ENCODE results near the gene RAD51D.
"Not testable (repeated sequence)": the region's sequence is repeated elsewhere in the genome, so short reads cannot be mapped to it uniquely, and the experiment has no call there.

RAD51D gene

GRCh38 chr17:35119370-35120165 is at the start of gene RAD51D:
Gene RAD51D, minus strand, starts transcription at chr17:35119860. Its CDS starts 247 bp downstream, at chr17:35119613.
- peak; percentile 60 to 72 for DNase-seq

GRCh38 chr17:35167666-35168065 is 48.0 kb upstream of the RAD51D start:
- no peak for DNase-seq

- DNase-seq = no peak
Measured at GRCh38 chr17:35167046-35167445, 47.4 kb upstream of the RAD51D start.

GRCh38 chr17:35166526-35166925 is 46.9 kb upstream of the RAD51D start:
- DNase-seq = no peak

GRCh38 chr17:35164716-35165115 is 45.1 kb upstream of the RAD51D start:
- no peak for DNase-seq

- DNase-seq = no peak
Measured at GRCh38 chr17:35163886-35164285, 44.2 kb upstream of the RAD51D start.

DNA sequence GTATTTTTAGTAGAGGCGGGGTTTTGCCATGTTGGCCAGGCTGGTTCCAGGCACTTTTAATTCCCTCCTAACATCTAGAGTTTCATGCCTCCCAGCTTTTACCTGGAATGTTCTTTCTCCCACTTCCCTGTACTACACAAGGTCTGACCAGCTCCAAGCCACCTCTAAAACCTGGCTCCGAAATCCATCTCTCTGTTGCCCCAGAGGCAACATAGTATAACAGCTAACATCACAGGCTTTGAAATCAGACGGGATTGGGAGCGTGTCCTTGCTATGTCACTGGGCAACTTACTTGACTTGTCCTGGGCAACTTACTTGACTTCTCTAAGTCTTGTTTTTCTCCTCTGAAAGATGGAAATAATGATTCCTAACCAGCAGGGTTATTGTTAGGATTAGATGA is 43.1 kb upstream of the RAD51D start:
- DNase-seq = no peak

DNA sequence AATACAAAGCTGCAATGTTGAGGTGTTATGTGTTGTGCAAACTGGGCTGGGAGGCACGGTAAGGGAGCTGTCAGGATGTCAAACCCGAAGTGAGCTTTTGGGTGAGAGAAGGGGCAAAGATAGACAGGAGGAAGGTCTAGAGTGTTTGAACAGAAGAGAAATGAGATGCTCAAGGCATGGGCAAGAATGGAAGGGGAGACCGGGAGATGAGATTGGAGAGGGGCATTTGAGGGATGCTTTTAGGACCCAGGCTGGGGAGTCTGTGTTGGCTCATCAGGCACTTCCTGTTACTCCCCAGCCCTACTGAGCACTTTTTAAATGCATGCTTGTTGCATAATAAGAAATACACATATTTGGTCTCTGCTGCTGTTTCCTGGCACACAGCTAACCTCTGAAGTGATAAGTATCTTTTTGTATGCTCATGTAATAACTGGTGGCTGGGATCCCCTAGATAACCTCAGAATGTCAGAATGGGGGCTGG is 41.7 kb upstream of the RAD51D start:
- DNase-seq = no peak

GRCh38 chr17:35160354-35161201 is 40.9 kb upstream of the RAD51D start:
- no peak for DNase-seq

GRCh38 chr17:35159940-35160339 is 40.3 kb upstream of the RAD51D start:
- DNase-seq = no peak

GRCh38 chr17:35155246-35155645 is 35.6 kb upstream of the RAD51D start:
- DNase-seq = no peak

- DNase-seq = no peak
Measured at GRCh38 chr17:35154196-35155165, 34.8 kb upstream of the RAD51D start.

- no peak for DNase-seq
Measured at GRCh38 chr17:35152421-35153140, 32.9 kb upstream of the RAD51D start.

- DNase-seq = not testable (repeated sequence)
Measured at GRCh38 chr17:35151080-35151479, 31.4 kb upstream of the RAD51D start.

- no peak for DNase-seq
Measured at GRCh38 chr17:35149941-35150340, 30.3 kb upstream of the RAD51D start.

- no peak for DNase-seq
Measured at GRCh38 chr17:35148144-35148543, 28.5 kb upstream of the RAD51D start.

GRCh38 chr17:35147375-35147905 is 27.8 kb upstream of the RAD51D start, which contains the start of gene UNC45B:
Gene UNC45B, plus strand, starts transcription at chr17:35147817. Its CDS starts 447 bp downstream, at chr17:35148264.
- DNase-seq = no peak

DNA sequence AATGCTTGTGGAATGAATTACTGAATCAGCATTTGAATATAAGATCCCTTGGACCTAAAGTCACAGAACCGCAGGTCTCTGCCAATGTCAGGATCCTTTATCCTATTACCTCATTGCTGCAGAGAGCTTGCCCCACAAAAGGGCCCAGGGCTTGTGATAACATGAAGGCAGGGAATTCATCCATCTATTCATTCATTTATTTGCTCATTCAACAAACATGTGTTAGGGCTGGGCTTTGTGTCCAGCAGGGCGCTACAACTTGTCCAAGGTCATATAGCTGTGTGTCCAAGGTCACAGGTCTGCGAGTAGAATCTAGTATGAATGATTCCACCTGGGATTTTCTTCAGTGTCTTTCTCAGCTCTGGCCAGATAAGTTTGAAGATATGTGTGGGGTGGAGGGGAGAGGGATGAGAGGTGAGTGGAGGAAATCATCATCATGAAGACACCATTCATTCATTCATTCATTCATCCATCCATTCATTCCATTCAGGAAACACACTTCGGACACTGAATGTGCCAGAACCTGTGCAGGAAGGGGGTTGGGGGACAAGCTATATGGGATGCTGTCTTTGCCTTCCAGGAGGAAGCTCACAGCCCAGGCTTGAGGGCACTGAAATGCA is 26.7 kb upstream of the RAD51D start:
- DNase-seq = no peak

- DNase-seq = no peak
Measured at GRCh38 chr17:35144840-35145239, 25.2 kb upstream of the RAD51D start.

DNA sequence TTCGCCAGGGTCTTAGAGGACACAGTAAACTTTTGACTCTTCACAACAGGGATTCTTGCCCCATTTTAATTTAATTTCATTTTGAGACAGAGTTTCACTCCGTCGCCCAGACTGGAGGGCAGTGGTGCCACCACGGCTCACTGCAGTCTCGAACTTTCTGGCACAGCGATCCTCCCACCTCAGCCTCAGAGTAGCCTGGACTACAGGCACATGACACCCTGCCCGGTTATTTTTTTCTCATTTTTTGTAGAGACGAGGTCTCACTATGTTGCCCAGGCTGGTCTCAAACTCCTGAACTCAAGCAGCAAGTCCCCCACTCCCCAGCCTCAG is 22.8 kb upstream of the RAD51D start:
- DNase-seq = no peak
